GM12878 (cell line): ENCODE data around the gene FAM221B. TPM values are rescaled to one million over a fixed set of nuclear protein-coding genes. Genes with fewer than 3 reads are reported as not detected.

Source experiments
- BCL11A ChIP-seq: IDR thresholded peaks from 2 replicates; pipeline ENCODE4 v1.6.1; 2011; ENCODE audit warnings: low read depth, low read length
- CHD2 ChIP-seq: IDR thresholded peaks from 2 replicates; pipeline ENCODE4 v1.6.1; 2011; ENCODE audit warnings: low read depth, low read length, improper control_type of control experiment, borderline replicate concordance
- EED ChIP-seq: sonication (generic); IDR thresholded peaks from 2 replicates; pipeline ENCODE4 v1.6.1; 2016; ENCODE audit warnings: antibody characterized with exemption, low read depth
- ETV6 ChIP-seq, 2 experiments: fragments of 450-650 bp in 1 of 2; IDR thresholded peaks in 1 of 2; conservative IDR thresholded peaks in 1 of 2; 2 replicates each; pipeline ENCODE4 v1.6.1; 2014; ENCODE audit warnings: antibody characterized with exemption in 1 of 2, borderline replicate concordance in 1 of 2, low read depth in 1 of 2, mild to moderate bottlenecking in 1 of 2, moderate library complexity in 1 of 2
- GABPA ChIP-seq: IDR thresholded peaks from 2 replicates; pipeline ENCODE4 v1.6.1; 2014; ENCODE audit warnings: antibody characterized with exemption, low read depth, mild to moderate bottlenecking, inconsistent platforms
- HDAC6 ChIP-seq: fragments of 200-600 bp; sonication (generic); IDR thresholded peaks from one replicate; pipeline ENCODE4 v1.8.0; 2017; ENCODE audit warnings: antibody characterized with exemption; ENCODE audit not compliant: unreplicated experiment
- KLF5 ChIP-seq: fragments of 450-650 bp; IDR thresholded peaks from 2 replicates; pipeline ENCODE4 v1.6.1; 2014; ENCODE audit warnings: mild to moderate bottlenecking; ENCODE audit not compliant: partially characterized antibody
- NFIC ChIP-seq: IDR thresholded peaks from 2 replicates; pipeline ENCODE4 v1.6.1; 2012; ENCODE audit warnings: low read depth, mild to moderate bottlenecking, inconsistent platforms, low read length, moderate library complexity
- NR2C1 ChIP-seq: fragments of 450-650 bp; IDR thresholded peaks from 2 replicates; pipeline ENCODE4 v1.6.1; 2017; ENCODE audit warnings: antibody characterized with exemption, mild to moderate bottlenecking, moderate library complexity
- SIX5 ChIP-seq: IDR thresholded peaks from 2 replicates; pipeline ENCODE4 v1.6.1; 2011; ENCODE audit warnings: mild to moderate bottlenecking, low read depth, low read length, moderate library complexity; ENCODE audit not compliant: severe bottlenecking
- SMAD1 ChIP-seq: fragments of 450-650 bp; IDR thresholded peaks from 2 replicates; pipeline ENCODE4 v1.6.1; 2018; ENCODE audit warnings: mild to moderate bottlenecking, low read depth; ENCODE audit not compliant: partially characterized antibody
- SMAD5 ChIP-seq: IDR thresholded peaks from 2 replicates; pipeline ENCODE4 v1.6.1; 2016; ENCODE audit warnings: antibody characterized with exemption, low read depth
- STAT3 ChIP-seq: IDR thresholded peaks from 2 replicates; pipeline ENCODE4 v1.6.1; 2011; ENCODE audit warnings: low read depth, low read length, improper control_type of control experiment
- TCF12 ChIP-seq: IDR thresholded peaks from 2 replicates; pipeline ENCODE4 v1.6.1; 2011; ENCODE audit warnings: low read depth, mild to moderate bottlenecking, low read length
- YBX1 ChIP-seq: fragments of 450-650 bp; IDR thresholded peaks from 2 replicates; pipeline ENCODE4 v1.6.1; 2016; ENCODE audit warnings: antibody characterized with exemption
- ZNF274 ChIP-seq: IDR thresholded peaks from one replicate; pipeline ENCODE4 v1.8.0; 2011; ENCODE audit not compliant: insufficient read length, insufficient read depth
- ZNF622 ChIP-seq: fragments of 450-650 bp; IDR thresholded peaks from 2 replicates; pipeline ENCODE4 v1.6.1; 2017; ENCODE audit warnings: mild to moderate bottlenecking, inconsistent platforms
- polyA plus RNA-seq, 11 experiments: library from polyadenylated mRNA; depleted of rRNA in 4 of 11; unstranded in 6 of 11; stranded (reverse) in 5 of 11; fragments of >200 nt; fragmentation: Nextera tagmentation in 4 of 11; fragmentation: Illumina TruSeq in 1 of 11; extraction: Ambion mirVana in 4 of 11; extraction: Trizol in 1 of 11; gene quantifications; 1 replicate in 1 of 11; 2 replicates in 10 of 11; pipeline versions ENCODE4 v1.2.1 to v1.2.3, GENCODE V29; 2011 to 2016; ENCODE audit warnings: inconsistent platforms in 2 of 11, missing spikeins in 2 of 11, low read depth in 1 of 11
- total RNA-seq, 4 experiments: library from RNA; depleted of rRNA in 3 of 4; stranded (reverse); fragments of >200 nt in 3 of 4; fragmentation: Illumina TruSeq in 1 of 4; extraction: Trizol in 1 of 4; gene quantifications; 2 replicates each; pipeline versions ENCODE4 v1.2.1 to v1.2.3, GENCODE V29; 2013 to 2021
- TF ChIP-seq, protein P1 (sequence below): fragments of 450-650 bp; IDR thresholded peaks from 2 replicates; pipeline ENCODE4 v1.6.1; 2017; ENCODE audit warnings: low read depth, mild to moderate bottlenecking, moderate library complexity
- TF ChIP-seq, protein P2 (sequence below): fragments of 450-650 bp; conservative IDR thresholded peaks from 2 replicates; pipeline ENCODE4 v1.6.1; 2017; ENCODE audit warnings: mild to moderate bottlenecking, moderate library complexity
- TF ChIP-seq, protein P3 (sequence below): fragments of 450-650 bp; IDR thresholded peaks from 2 replicates; pipeline ENCODE4 v1.6.1; 2014; ENCODE audit warnings: mild to moderate bottlenecking
- TF ChIP-seq, protein P4 (sequence below): IDR thresholded peaks from 2 replicates; pipeline ENCODE4 v1.6.1; 2011; ENCODE audit warnings: low read depth, low read length, improper control_type of control experiment, borderline replicate concordance
- TF ChIP-seq, protein P5 (sequence below): fragments of 450-650 bp; IDR thresholded peaks from 2 replicates; pipeline ENCODE4 v1.6.1; 2016; ENCODE audit warnings: mild to moderate bottlenecking

The FAM221B gene
- total and polyA plus RNA-seq, 10 of the 15 experiments (the other 5 are each of a cell fraction or from before 2014, with no cell fraction given), result 0.02 to 0.12 (median 0.04) TPM; not detected in 5

DNA sequence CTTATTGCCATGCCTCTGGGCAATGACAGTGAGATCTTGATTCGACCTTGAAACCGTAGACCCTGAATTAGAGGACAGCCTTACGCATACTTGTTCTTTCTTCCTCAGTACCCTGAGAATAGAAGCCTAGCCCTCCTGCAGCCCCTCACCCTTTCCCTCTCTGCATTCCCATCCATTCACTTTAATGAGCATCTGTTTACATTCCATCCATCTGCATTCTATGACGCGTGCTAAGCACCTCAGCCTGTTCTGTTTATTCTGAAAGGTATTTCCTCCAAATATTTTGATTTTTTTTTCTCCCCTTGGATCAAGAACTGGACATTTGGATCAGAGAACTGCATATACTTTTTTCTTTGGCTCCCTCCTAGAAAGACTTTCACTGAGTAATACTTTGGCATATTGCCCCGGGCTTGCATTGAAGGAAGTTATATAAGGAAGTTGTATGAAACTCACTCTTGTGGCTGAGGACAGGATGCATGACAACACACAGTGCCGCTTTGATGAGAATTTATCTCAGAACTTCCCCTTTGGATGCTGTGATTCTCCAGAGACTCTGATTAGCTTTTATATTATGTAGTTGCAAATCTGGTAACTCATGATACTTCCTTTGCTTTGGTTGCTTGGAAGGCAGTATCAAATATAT lies 16.2 kb upstream of the FAM221B start (continued):
- TF ChIP-seq NFIC, result peak; percentile 55; the same call in 1 of the 2 replicates
- TF ChIP-seq BCL11A, result no peak
- TF ChIP-seq EED, result peak; percentile 72
- TF ChIP-seq NR2C1, result no peak
- no peak for TF ChIP-seq KLF5
- no peak for TF ChIP-seq GABPA
- no peak for TF ChIP-seq STAT3
- TF ChIP-seq, protein P1, sequence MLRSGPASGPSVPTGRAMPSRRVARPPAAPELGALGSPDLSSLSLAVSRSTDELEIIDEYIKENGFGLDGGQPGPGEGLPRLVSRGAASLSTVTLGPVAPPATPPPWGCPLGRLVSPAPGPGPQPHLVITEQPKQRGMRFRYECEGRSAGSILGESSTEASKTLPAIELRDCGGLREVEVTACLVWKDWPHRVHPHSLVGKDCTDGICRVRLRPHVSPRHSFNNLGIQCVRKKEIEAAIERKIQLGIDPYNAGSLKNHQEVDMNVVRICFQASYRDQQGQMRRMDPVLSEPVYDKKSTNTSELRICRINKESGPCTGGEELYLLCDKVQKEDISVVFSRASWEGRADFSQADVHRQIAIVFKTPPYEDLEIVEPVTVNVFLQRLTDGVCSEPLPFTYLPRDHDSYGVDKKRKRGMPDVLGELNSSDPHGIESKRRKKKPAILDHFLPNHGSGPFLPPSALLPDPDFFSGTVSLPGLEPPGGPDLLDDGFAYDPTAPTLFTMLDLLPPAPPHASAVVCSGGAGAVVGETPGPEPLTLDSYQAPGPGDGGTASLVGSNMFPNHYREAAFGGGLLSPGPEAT, result peak; percentile 58
- no peak for TF ChIP-seq SIX5
- no peak for TF ChIP-seq ZNF274
- no peak for TF ChIP-seq SMAD5
- no peak for TF ChIP-seq YBX1
- no peak for TF ChIP-seq CHD2
- TF ChIP-seq HDAC6, result no peak
- TF ChIP-seq, protein P2, sequence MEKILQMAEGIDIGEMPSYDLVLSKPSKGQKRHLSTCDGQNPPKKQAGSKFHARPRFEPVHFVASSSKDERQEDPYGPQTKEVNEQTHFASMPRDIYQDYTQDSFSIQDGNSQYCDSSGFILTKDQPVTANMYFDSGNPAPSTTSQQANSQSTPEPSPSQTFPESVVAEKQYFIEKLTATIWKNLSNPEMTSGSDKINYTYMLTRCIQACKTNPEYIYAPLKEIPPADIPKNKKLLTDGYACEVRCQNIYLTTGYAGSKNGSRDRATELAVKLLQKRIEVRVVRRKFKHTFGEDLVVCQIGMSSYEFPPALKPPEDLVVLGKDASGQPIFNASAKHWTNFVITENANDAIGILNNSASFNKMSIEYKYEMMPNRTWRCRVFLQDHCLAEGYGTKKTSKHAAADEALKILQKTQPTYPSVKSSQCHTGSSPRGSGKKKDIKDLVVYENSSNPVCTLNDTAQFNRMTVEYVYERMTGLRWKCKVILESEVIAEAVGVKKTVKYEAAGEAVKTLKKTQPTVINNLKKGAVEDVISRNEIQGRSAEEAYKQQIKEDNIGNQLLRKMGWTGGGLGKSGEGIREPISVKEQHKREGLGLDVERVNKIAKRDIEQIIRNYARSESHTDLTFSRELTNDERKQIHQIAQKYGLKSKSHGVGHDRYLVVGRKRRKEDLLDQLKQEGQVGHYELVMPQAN, result no peak
- TF ChIP-seq, protein P3, sequence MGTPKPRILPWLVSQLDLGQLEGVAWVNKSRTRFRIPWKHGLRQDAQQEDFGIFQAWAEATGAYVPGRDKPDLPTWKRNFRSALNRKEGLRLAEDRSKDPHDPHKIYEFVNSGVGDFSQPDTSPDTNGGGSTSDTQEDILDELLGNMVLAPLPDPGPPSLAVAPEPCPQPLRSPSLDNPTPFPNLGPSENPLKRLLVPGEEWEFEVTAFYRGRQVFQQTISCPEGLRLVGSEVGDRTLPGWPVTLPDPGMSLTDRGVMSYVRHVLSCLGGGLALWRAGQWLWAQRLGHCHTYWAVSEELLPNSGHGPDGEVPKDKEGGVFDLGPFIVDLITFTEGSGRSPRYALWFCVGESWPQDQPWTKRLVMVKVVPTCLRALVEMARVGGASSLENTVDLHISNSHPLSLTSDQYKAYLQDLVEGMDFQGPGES, result no peak
- TF ChIP-seq ZNF622, result no peak
- TF ChIP-seq, protein P4, sequence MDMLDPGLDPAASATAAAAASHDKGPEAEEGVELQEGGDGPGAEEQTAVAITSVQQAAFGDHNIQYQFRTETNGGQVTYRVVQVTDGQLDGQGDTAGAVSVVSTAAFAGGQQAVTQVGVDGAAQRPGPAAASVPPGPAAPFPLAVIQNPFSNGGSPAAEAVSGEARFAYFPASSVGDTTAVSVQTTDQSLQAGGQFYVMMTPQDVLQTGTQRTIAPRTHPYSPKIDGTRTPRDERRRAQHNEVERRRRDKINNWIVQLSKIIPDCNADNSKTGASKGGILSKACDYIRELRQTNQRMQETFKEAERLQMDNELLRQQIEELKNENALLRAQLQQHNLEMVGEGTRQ, result no peak
- TF ChIP-seq TCF12, result no peak
- TF ChIP-seq ETV6 (conservative IDR thresholded peaks at IDR 0.05 in 1 of 2, IDR thresholded peaks at IDR 0.05 in 1 of 2; ENCODE audit: borderline replicate concordance in 1 of 2, low read depth in 1 of 2), result peak in 1 of 2 experiments; percentile 85; a peak in 1 of 4 replicates
- TF ChIP-seq SMAD1, result no peak
- TF ChIP-seq, protein P5, sequence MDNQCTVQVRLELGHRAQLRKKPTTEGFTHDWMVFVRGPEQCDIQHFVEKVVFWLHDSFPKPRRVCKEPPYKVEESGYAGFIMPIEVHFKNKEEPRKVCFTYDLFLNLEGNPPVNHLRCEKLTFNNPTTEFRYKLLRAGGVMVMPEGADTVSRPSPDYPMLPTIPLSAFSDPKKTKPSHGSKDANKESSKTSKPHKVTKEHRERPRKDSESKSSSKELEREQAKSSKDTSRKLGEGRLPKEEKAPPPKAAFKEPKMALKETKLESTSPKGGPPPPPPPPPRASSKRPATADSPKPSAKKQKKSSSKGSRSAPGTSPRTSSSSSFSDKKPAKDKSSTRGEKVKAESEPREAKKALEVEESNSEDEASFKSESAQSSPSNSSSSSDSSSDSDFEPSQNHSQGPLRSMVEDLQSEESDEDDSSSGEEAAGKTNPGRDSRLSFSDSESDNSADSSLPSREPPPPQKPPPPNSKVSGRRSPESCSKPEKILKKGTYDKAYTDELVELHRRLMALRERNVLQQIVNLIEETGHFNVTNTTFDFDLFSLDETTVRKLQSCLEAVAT, result no peak
